SK-N-SH treated with all-trans-retinoic acid at 6 μM for 48 hours (cell line): ENCODE results near the gene ANKS1A.

Experiments
- ATAC-seq: fragments of 200-7000 bp; cut with Tn5 transposase; 3 replicates; pipeline ENCODE4 v1.9.1; 2020; ENCODE audit warnings: mild to moderate bottlenecking, moderate library complexity
- ARNTL ChIP-seq: fragments of 450-650 bp; formaldehyde crosslinking; IDR thresholded peaks from 2 replicates; pipeline ENCODE4 v1.5.0; 2020; ENCODE audit warnings: low read depth, mild to moderate bottlenecking, moderate library complexity, borderline replicate concordance
- CSDC2 ChIP-seq: fragments of 250-450 bp; sonication (Bioruptor Pico); IDR thresholded peaks from 2 replicates; pipeline ENCODE4 v1.5.0; 2020; ENCODE audit warnings: mild to moderate bottlenecking, moderate library complexity
- ESRRG ChIP-seq: fragments of 250-450 bp; sonication (Bioruptor Pico); IDR thresholded peaks from 2 replicates; pipeline ENCODE4 v1.6.1; 2021; ENCODE audit warnings: mild to moderate bottlenecking
- ISL1 ChIP-seq: fragments of 250-450 bp; sonication (Bioruptor Pico); IDR thresholded peaks from 2 replicates; pipeline ENCODE4 v2.1.2; 2022; ENCODE audit warnings: mild to moderate bottlenecking, moderate library complexity
- OSR1 ChIP-seq: fragments of 250-450 bp; sonication (Bioruptor Pico); IDR thresholded peaks from 2 replicates; pipeline ENCODE4 v1.8.0; 2022; ENCODE audit warnings: moderate library complexity, mild to moderate bottlenecking, inconsistent platforms
- PPARA ChIP-seq: fragments of 250-450 bp; sonication (Bioruptor Pico); IDR thresholded peaks from 2 replicates; pipeline ENCODE4 v1.5.0; 2020; ENCODE audit warnings: mild to moderate bottlenecking, borderline replicate concordance
- SNAI2 ChIP-seq: fragments of 250-450 bp; sonication (Bioruptor Pico); IDR thresholded peaks from 2 replicates; pipeline ENCODE4 v1.5.0; 2020; ENCODE audit warnings: mild to moderate bottlenecking, moderate library complexity
- TOX ChIP-seq: fragments of 250-450 bp; sonication (Bioruptor Pico); IDR thresholded peaks from 2 replicates; pipeline ENCODE4 v1.8.0; 2021; ENCODE audit warnings: mild to moderate bottlenecking, moderate library complexity, borderline replicate concordance
- ZC3H10 ChIP-seq: fragments of 250-450 bp; sonication (Bioruptor Pico); IDR thresholded peaks from 2 replicates; pipeline ENCODE4 v1.5.1; 2021; ENCODE audit warnings: mild to moderate bottlenecking, moderate library complexity
- ZFP30 ChIP-seq: fragments of 450-650 bp; formaldehyde crosslinking; IDR thresholded peaks from 2 replicates; pipeline ENCODE4 v1.5.0; 2022; ENCODE audit warnings: mild to moderate bottlenecking, moderate library complexity
- ZNF565 ChIP-seq: fragments of 450-650 bp; formaldehyde crosslinking; conservative IDR thresholded peaks from 2 replicates; pipeline ENCODE4 v1.5.0; 2020; ENCODE audit warnings: low read depth, mild to moderate bottlenecking, moderate library complexity
- ZNF70 ChIP-seq: fragments of 450-650 bp; formaldehyde crosslinking; IDR thresholded peaks from 2 replicates; pipeline ENCODE4 v1.5.0; 2020; ENCODE audit warnings: mild to moderate bottlenecking, moderate library complexity
- ZNF8 ChIP-seq: fragments of 450-650 bp; formaldehyde crosslinking; IDR thresholded peaks from 2 replicates; pipeline ENCODE4 v1.5.0; 2020; ENCODE audit warnings: mild to moderate bottlenecking, moderate library complexity
- TF ChIP-seq, protein P1 (sequence below): fragments of 250-450 bp; sonication (Bioruptor Pico); IDR thresholded peaks from 2 replicates; pipeline ENCODE4 v1.8.0; 2020; ENCODE audit warnings: mild to moderate bottlenecking, moderate library complexity, borderline replicate concordance
- TF ChIP-seq, protein P2 (sequence below): fragments of 250-450 bp; sonication (Bioruptor Pico); IDR thresholded peaks from 2 replicates; pipeline ENCODE4 v1.5.0; 2020; ENCODE audit warnings: mild to moderate bottlenecking, moderate library complexity
- TF ChIP-seq, protein P3 (sequence below): fragments of 250-450 bp; sonication (Bioruptor Pico); IDR thresholded peaks from 2 replicates; pipeline ENCODE4 v1.5.1; 2021; ENCODE audit warnings: mild to moderate bottlenecking, moderate library complexity
- TF ChIP-seq, protein P4 (sequence below): fragments of 250-450 bp; sonication (Bioruptor Pico); IDR thresholded peaks from 2 replicates; pipeline ENCODE4 v1.5.1; 2020; ENCODE audit warnings: low read depth, mild to moderate bottlenecking, moderate library complexity

ANKS1A gene

DNA sequence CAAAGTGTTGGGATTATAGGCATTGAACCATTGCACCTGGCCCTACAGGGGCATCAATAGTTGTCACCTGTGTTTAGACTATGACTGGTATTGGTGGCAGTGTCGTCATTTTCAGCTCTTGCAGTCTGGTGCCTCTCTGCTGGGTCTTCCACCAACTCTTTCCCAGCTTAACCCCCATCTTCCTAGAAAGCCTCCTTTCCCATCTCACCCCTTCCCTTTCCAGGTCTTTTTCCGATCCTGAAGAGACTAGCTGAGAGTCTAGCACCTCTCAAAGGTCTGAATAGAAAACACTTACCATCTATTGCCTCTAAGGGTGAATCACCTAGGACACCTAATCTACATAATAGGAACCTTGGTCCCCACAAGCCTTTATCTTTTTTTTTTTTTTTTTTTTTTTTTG is 181.1 kb downstream of the ANKS1A start:
- no peak for TF ChIP-seq ZNF70
- no peak for TF ChIP-seq ESRRG
- no peak for TF ChIP-seq OSR1 (CRISPR knock-in tag)
- TF ChIP-seq, protein P1, sequence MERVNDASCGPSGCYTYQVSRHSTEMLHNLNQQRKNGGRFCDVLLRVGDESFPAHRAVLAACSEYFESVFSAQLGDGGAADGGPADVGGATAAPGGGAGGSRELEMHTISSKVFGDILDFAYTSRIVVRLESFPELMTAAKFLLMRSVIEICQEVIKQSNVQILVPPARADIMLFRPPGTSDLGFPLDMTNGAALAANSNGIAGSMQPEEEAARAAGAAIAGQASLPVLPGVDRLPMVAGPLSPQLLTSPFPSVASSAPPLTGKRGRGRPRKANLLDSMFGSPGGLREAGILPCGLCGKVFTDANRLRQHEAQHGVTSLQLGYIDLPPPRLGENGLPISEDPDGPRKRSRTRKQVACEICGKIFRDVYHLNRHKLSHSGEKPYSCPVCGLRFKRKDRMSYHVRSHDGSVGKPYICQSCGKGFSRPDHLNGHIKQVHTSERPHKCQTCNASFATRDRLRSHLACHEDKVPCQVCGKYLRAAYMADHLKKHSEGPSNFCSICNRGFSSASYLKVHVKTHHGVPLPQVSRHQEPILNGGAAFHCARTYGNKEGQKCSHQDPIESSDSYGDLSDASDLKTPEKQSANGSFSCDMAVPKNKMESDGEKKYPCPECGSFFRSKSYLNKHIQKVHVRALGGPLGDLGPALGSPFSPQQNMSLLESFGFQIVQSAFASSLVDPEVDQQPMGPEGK, result no peak
- TF ChIP-seq, protein P2, sequence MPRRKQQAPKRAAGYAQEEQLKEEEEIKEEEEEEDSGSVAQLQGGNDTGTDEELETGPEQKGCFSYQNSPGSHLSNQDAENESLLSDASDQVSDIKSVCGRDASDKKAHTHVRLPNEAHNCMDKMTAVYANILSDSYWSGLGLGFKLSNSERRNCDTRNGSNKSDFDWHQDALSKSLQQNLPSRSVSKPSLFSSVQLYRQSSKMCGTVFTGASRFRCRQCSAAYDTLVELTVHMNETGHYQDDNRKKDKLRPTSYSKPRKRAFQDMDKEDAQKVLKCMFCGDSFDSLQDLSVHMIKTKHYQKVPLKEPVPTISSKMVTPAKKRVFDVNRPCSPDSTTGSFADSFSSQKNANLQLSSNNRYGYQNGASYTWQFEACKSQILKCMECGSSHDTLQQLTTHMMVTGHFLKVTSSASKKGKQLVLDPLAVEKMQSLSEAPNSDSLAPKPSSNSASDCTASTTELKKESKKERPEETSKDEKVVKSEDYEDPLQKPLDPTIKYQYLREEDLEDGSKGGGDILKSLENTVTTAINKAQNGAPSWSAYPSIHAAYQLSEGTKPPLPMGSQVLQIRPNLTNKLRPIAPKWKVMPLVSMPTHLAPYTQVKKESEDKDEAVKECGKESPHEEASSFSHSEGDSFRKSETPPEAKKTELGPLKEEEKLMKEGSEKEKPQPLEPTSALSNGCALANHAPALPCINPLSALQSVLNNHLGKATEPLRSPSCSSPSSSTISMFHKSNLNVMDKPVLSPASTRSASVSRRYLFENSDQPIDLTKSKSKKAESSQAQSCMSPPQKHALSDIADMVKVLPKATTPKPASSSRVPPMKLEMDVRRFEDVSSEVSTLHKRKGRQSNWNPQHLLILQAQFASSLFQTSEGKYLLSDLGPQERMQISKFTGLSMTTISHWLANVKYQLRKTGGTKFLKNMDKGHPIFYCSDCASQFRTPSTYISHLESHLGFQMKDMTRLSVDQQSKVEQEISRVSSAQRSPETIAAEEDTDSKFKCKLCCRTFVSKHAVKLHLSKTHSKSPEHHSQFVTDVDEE, result no peak
- no peak for TF ChIP-seq ZNF8 (CRISPR knock-in tag)
- TF ChIP-seq TOX (CRISPR knock-in tag), result no peak
- TF ChIP-seq, protein P3, sequence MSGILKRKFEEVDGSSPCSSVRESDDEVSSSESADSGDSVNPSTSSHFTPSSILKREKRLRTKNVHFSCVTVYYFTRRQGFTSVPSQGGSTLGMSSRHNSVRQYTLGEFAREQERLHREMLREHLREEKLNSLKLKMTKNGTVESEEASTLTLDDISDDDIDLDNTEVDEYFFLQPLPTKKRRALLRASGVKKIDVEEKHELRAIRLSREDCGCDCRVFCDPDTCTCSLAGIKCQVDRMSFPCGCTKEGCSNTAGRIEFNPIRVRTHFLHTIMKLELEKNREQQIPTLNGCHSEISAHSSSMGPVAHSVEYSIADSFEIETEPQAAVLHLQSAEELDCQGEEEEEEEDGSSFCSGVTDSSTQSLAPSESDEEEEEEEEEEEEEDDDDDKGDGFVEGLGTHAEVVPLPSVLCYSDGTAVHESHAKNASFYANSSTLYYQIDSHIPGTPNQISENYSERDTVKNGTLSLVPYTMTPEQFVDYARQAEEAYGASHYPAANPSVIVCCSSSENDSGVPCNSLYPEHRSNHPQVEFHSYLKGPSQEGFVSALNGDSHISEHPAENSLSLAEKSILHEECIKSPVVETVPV (CRISPR knock-in tag), result no peak
- TF ChIP-seq ARNTL (CRISPR knock-in tag), result no peak
- TF ChIP-seq PPARA (CRISPR knock-in tag), result no peak
- no peak for TF ChIP-seq ZFP30 (CRISPR knock-in tag)
- TF ChIP-seq ZC3H10 (CRISPR knock-in tag), result no peak
- no peak for TF ChIP-seq CSDC2 (CRISPR knock-in tag)
- no peak for TF ChIP-seq ZNF565
- TF ChIP-seq SNAI2 (CRISPR knock-in tag), result no peak
- no peak for TF ChIP-seq ISL1 (CRISPR knock-in tag)
- no peak for ATAC-seq

DNA sequence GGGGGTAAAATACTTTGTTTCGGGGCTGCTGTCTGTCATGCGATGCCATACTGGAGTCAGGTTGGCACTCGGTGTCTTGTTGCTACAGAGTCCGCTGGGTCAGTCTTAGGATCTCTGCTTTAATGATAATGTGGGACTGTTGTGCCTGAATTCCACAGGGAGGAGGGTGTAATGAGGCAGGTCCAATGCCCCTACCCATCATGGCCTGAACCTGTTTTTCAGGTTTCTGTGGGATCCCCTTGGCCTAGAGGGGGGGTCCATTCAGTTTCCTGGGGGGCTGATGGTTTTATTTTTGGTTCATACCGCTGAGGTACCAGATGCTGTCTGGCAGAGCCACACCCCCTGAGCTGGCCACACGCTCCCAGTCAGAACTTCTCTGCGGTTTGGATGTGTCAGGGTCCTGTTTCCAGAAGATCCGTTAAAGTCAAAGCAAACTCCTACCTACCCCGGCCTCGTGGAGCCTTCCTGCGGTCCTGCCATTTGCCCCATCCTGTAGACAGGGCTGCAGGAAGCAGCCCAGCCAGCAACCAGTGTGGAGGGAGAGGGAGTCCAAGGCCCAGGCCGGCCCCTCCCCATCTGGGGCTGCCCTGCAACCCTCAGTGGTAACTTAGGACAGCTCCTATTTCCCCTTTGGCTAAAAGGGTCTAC is 182.4 kb downstream of the ANKS1A start:
- ATAC-seq, result no peak

More for the DNA sequence above, 182.4 kb downstream of the ANKS1A start:
- no peak for TF ChIP-seq ESRRG
- TF ChIP-seq, protein P4, sequence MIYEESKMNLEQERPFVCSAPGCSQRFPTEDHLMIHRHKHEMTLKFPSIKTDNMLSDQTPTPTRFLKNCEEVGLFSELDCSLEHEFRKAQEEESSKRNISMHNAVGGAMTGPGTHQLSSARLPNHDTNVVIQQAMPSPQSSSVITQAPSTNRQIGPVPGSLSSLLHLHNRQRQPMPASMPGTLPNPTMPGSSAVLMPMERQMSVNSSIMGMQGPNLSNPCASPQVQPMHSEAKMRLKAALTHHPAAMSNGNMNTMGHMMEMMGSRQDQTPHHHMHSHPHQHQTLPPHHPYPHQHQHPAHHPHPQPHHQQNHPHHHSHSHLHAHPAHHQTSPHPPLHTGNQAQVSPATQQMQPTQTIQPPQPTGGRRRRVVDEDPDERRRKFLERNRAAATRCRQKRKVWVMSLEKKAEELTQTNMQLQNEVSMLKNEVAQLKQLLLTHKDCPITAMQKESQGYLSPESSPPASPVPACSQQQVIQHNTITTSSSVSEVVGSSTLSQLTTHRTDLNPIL (CRISPR knock-in tag), result no peak
- TF ChIP-seq, protein P2, result no peak
